ENCODE measurements around the gene EGR4. TPM values are rescaled to one million over a fixed set of nuclear protein-coding genes. Genes with fewer than 3 reads are reported as not detected.
"Not testable (repeated sequence)": the region's sequence is repeated elsewhere in the genome, so short reads cannot be mapped to it uniquely, and the experiment has no call there.

EGR4 gene
- total RNA-seq, 1 donor from 2014 or later: not detected

DNA sequence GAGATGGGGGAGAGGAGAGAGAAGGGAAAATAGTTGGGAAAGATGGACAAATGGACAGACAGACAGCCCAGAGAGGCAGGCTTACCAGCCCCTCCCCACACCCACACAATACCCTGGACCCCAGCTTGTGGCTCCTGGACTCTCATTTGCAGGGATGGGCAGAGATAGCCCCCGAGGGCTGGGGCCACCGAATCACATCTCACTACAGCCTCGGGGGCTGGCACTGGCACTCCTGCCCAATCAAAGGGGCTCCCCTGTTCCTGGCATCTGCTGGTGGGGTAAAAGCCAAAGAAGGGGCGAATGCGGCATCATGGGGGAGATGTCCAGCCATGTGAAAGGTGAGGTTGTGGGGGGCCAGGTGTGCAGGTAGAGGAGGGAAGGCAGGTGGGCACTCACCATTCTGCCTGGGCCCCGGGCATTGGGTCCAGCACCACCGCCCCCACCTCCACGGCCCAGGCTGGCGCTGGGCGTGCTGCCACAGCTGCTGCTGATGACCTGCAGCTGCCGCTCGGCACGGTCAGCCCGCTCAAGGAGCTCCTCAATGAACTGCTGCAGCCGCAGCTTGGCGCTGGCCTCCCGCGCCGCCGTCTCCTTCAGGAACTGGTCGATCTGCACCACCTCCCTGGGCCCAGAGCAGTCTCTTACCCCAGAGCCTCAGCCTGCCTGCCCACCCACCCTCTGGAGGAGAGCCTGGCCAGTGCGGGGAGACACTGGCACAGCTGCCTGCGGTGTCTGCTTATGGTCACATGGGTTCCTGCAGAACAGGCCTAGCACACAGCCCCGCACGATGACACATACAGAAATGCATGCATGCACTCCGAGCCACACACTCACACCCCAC is 27.1 kb downstream of the EGR4 start:
- Mint-ChIP-seq H3K4me1 (ENCODE audit: low read depth) (peaks cover 5% of the 10 kb centered on the region), H3K9me3 (ENCODE audit: low read depth) (no peaks in the 10 kb centered on the region), H3K27me3 (ENCODE audit: low read depth) (peaks cover 32% of the 10 kb centered on the region), H3K4me3 (ENCODE audit: unreplicated experiment) (no peak overlapping the region), H3K27ac (ENCODE audit: unreplicated experiment) (no peak overlapping the region), H3K36me3 (ENCODE audit: low read depth) (peaks cover 9% of the 10 kb centered on the region)
- TF ChIP-seq, protein P1, sequence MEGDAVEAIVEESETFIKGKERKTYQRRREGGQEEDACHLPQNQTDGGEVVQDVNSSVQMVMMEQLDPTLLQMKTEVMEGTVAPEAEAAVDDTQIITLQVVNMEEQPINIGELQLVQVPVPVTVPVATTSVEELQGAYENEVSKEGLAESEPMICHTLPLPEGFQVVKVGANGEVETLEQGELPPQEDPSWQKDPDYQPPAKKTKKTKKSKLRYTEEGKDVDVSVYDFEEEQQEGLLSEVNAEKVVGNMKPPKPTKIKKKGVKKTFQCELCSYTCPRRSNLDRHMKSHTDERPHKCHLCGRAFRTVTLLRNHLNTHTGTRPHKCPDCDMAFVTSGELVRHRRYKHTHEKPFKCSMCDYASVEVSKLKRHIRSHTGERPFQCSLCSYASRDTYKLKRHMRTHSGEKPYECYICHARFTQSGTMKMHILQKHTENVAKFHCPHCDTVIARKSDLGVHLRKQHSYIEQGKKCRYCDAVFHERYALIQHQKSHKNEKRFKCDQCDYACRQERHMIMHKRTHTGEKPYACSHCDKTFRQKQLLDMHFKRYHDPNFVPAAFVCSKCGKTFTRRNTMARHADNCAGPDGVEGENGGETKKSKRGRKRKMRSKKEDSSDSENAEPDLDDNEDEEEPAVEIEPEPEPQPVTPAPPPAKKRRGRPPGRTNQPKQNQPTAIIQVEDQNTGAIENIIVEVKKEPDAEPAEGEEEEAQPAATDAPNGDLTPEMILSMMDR (IDR thresholded peaks at IDR 0.05): no peak
- no peak for DNase-seq (ENCODE audit: low spot score)

DNA sequence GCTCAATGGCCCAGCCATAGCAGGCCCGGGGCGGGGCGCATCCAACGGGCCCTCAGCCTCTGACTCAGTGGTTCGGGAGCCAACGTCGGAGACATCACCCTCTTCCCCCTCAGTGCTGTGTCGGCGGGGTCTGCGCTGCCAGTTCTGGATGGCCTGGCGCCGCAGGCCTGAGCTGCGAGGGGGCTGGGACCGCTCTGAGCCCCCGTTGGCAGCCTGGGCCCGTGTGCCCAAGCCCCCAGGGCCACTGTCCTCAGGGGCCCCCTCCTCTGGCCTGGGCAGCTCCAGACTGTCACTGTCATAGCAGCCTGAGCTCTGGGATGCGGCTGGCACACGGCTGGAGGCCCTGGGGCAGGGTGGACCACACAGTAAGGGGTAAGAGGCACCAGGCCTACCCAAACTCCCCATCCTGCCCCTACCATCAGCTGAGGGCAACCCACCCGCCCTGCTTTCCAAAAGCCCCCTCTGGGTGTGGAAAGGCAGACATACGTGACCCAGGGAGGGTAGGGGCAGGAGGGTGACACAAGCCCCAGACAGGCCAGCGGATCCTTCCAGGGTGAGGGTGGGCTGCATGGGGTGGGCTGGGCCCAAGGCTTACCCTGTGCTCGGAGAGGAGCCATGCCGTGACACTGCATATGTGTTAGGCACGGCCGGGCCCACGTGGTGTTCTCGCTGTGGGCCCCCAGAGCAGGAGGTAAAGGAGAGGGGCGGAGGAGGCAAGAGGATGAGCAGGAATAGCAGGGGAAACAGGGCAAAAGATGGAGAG is 27.9 kb downstream of the EGR4 start:
- H3K4me3 Mint-ChIP-seq (ENCODE audit: unreplicated experiment): no peak overlapping the region
- peaks cover 24% of the 10 kb centered on the region for H3K27me3 Mint-ChIP-seq (ENCODE audit: low read depth)
- no peaks in the 10 kb centered on the region for H3K9me3 Mint-ChIP-seq (ENCODE audit: low read depth)
- peaks cover 5% of the 10 kb centered on the region for H3K4me1 Mint-ChIP-seq (ENCODE audit: low read depth)
- DNase-seq (ENCODE audit: low spot score): no peak
- H3K36me3 Mint-ChIP-seq (ENCODE audit: low read depth): peaks cover 7% of the 10 kb centered on the region
- H3K27ac Mint-ChIP-seq (ENCODE audit: unreplicated experiment): no peak overlapping the region
- TF ChIP-seq, protein P1 (IDR thresholded peaks at IDR 0.05): no peak

DNA sequence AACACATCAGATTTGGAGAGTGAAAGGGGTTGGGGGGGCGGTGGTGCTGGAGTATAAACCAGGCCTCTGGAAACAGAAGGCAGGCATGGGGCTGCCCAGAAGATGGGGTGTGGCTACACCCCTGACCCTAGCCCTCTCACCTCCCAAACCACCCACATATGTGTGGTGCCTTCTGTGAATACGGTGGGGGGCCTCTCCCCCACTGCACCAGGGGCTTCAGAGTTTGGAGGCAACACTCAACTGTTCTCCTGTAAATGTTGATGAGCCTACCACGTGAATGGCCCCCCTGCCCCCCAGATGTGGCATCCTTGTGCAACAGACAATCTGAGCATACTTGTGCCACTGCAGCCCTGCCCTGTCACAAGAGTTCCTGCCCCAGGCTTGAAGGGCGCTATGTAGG is 28.6 kb downstream of the EGR4 start:
- no peak overlapping the region for H3K27ac Mint-ChIP-seq (ENCODE audit: unreplicated experiment)
- peaks cover 6% of the 10 kb centered on the region for H3K36me3 Mint-ChIP-seq (ENCODE audit: low read depth)
- TF ChIP-seq, protein P1 (IDR thresholded peaks at IDR 0.05): no peak
- no peak for DNase-seq (ENCODE audit: low spot score)
- H3K27me3 Mint-ChIP-seq (ENCODE audit: low read depth): peaks cover 17% of the 10 kb centered on the region
- no peak overlapping the region for H3K4me3 Mint-ChIP-seq (ENCODE audit: unreplicated experiment)
- peaks cover 5% of the 10 kb centered on the region for H3K4me1 Mint-ChIP-seq (ENCODE audit: low read depth)
- no peaks in the 10 kb centered on the region for H3K9me3 Mint-ChIP-seq (ENCODE audit: low read depth)

DNA sequence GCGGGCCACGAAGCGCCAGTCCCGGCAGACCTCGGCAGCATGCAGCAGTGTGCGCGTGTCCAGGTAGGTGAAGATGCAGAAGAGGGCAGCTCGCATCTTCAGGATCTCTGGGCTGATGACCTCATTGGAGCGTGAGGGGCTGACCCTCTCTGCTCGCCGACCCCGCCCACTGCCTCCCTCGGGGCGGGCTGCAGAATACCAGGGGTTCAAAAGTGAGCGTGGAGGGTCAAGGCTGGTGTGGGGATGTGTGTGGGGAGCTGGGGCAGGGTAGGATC is 29.1 kb downstream of the EGR4 start:
- H3K4me1 Mint-ChIP-seq (ENCODE audit: low read depth): peaks cover 5% of the 10 kb centered on the region
- TF ChIP-seq, protein P1 (IDR thresholded peaks at IDR 0.05): no peak
- H3K27me3 Mint-ChIP-seq (ENCODE audit: low read depth): peaks cover 17% of the 10 kb centered on the region
- DNase-seq (ENCODE audit: low spot score): no peak
- peaks cover 6% of the 10 kb centered on the region for H3K36me3 Mint-ChIP-seq (ENCODE audit: low read depth)
- no peak overlapping the region for H3K4me3 Mint-ChIP-seq (ENCODE audit: unreplicated experiment)
- H3K9me3 Mint-ChIP-seq (ENCODE audit: low read depth): no peaks in the 10 kb centered on the region
- H3K27ac Mint-ChIP-seq (ENCODE audit: unreplicated experiment): no peak overlapping the region

DNA sequence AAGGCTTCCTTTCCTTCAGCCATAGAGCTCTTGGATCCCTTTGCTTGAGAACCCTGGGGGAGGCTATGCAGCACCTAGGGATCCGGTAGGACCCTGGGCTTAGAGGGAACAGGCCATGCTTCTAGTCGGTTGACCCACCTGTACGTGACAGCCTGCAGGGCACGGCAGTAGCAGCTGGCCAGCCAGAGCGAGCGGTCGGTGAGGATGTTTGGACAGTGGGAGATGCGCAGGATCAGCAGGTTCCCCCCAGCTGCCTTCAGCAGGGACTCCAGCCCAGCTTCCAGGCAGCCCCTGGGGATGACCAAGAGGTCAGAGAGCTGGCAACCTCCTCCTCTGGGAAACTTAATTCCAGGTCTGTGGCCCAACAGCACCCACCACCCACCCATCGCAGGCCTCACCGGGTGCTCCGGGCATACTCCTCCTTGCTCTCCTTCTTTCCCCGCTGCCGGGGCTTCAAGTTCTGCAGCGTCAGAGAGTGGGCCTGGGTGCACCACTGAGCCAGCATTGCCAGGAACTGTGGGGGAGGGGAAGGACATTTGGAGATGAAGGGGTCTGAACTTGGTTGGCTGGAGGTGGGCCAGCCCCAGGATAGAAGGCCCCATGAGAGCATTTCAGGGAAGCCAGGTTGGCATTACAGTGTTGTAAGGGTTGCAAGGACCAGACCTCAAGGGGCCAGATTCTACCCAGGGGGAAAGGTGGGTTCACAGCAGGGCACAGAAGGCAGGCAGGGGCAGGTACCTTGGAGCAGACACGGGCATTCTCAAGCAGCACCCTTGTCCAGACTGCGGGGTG is 29.6 kb downstream of the EGR4 start:
- no peak overlapping the region for H3K4me3 Mint-ChIP-seq (ENCODE audit: unreplicated experiment)
- DNase-seq (ENCODE audit: low spot score): no peak
- H3K4me1 Mint-ChIP-seq (ENCODE audit: low read depth): peaks cover 4% of the 10 kb centered on the region
- no peak overlapping the region for H3K27ac Mint-ChIP-seq (ENCODE audit: unreplicated experiment)
- H3K27me3 Mint-ChIP-seq (ENCODE audit: low read depth): peaks cover 16% of the 10 kb centered on the region
- H3K36me3 Mint-ChIP-seq (ENCODE audit: low read depth): peaks cover 6% of the 10 kb centered on the region
- TF ChIP-seq, protein P1 (IDR thresholded peaks at IDR 0.05): no peak
- H3K9me3 Mint-ChIP-seq (ENCODE audit: low read depth): no peaks in the 10 kb centered on the region

DNA sequence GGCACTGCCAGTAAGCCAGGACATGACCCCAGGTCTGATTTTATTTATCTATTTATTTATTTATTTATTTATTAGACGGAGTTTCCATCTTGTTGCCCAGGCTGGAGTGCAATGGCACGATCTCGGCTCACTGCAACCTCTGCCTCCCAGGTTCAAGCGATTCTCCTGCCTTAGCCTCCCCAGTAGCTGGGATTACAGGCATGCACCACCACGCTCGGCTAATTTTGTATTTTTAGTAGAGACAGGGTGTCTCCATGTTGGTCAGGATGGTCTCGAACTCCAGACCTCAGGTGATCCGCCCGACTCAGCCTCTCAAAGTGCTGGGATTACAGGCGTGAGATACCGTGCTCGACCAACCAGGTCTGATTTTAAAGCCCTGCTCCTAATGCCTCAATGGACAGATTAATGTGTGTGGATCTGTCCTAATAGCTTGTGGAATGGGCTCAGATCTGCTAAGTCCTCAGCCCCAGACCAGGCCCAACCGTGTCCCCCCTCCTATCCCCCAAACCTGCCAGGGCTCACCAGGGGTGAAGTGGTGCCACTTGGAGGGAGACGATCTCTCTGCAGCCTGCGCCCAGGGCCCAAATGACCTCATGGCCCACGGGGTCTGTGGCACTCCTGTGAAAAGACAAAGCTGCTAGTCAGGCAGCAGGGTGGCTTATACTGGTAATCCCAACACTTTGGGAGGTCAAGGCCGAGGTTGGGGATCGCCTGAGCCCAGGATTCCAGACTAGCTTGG is 30.5 kb downstream of the EGR4 start:
- H3K4me3 Mint-ChIP-seq (ENCODE audit: unreplicated experiment); DNase-seq (ENCODE audit: low spot score); H3K9me3 Mint-ChIP-seq (ENCODE audit: low read depth); H3K4me1 Mint-ChIP-seq (ENCODE audit: low read depth); H3K27me3 Mint-ChIP-seq (ENCODE audit: low read depth); H3K36me3 Mint-ChIP-seq (ENCODE audit: low read depth); H3K27ac Mint-ChIP-seq (ENCODE audit: unreplicated experiment): not testable (repeated sequence)

All from chondrocyte (in vitro differentiated cells).